Measurements from ENCODE around the gene HSP90AB1. TPM values are rescaled to one million over a fixed set of nuclear protein-coding genes. Genes with fewer than 3 reads are reported as not detected.
A peak's percentile ranks its signal among the peaks of the same experiment; 100 is the strongest.

The HSP90AB1 gene
- total RNA-seq, 1 donor from 2014 or later: 463 TPM

DNA sequence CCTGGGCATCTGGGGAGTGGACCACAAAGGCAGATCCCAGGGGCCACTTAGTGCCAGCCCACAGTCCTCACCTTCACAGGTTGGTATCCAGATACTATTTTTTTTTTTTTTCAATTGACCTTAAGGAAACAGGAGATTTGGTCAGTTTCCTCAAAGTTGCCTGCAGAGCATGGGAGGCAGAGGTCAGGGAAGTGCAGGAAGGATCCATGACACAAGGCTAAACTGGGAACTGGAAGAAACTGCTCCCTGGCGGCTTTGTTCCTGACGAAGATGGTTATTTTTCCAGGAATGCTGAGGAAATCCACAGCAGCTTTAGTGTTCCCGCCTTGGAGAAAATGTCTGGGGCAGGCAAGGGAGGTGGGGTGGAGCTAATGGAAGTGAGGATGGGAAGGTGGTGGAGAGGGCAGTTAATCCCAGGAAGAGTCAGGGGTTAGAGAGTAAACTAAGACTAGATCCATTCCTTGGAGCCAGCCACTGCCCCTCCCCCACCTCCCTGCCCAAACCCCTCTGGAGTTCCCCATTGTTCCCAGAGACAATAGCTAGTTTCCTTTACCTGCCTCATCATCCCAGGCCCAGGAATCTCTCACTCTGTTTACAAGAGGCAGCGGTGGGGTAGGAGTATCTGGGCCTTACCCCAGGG lies 44.4 kb upstream of the HSP90AB1 start:
- Histone ChIP-seq H3K4me1 (peaks cover 27% of the 10 kb centered on the region), H3K4me3 (no peak overlapping the region), H3K27me3 (no peaks in the 10 kb centered on the region), H3K36me3 (no peaks in the 10 kb centered on the region), H3K27ac (peak overlapping the region; percentile 77), H3K9me3 (no peaks in the 10 kb centered on the region)
- no peak for DNase-seq (ENCODE audit: extremely low spot score in 2 of 2)
- intact Hi-C loops (cut with DNase I): no loop called here
- TF ChIP-seq POLR2AphosphoS5 (IDR thresholded peaks at IDR 0.05; ENCODE audit: insufficient read depth in 1 of 2, low read depth in 1 of 2) (no peak), POLR2A (IDR thresholded peaks at IDR 0.05) (no peak)
- TF ChIP-seq, protein P1, sequence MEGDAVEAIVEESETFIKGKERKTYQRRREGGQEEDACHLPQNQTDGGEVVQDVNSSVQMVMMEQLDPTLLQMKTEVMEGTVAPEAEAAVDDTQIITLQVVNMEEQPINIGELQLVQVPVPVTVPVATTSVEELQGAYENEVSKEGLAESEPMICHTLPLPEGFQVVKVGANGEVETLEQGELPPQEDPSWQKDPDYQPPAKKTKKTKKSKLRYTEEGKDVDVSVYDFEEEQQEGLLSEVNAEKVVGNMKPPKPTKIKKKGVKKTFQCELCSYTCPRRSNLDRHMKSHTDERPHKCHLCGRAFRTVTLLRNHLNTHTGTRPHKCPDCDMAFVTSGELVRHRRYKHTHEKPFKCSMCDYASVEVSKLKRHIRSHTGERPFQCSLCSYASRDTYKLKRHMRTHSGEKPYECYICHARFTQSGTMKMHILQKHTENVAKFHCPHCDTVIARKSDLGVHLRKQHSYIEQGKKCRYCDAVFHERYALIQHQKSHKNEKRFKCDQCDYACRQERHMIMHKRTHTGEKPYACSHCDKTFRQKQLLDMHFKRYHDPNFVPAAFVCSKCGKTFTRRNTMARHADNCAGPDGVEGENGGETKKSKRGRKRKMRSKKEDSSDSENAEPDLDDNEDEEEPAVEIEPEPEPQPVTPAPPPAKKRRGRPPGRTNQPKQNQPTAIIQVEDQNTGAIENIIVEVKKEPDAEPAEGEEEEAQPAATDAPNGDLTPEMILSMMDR (IDR thresholded peaks at IDR 0.05): no peak

- Histone ChIP-seq H3K4me1 (peaks cover 27% of the 10 kb centered on the region), H3K4me3 (no peak overlapping the region), H3K9me3 (no peaks in the 10 kb centered on the region), H3K27me3 (no peaks in the 10 kb centered on the region), H3K36me3 (no peaks in the 10 kb centered on the region), H3K27ac (peak overlapping the region; percentile 77)
- TF ChIP-seq POLR2AphosphoS5 (IDR thresholded peaks at IDR 0.05; ENCODE audit: insufficient read depth in 1 of 2, low read depth in 1 of 2): no peak
- TF ChIP-seq, protein P1 (IDR thresholded peaks at IDR 0.05): no peak
- TF ChIP-seq POLR2A (IDR thresholded peaks at IDR 0.05): no peak
- intact Hi-C loops (cut with DNase I): no loop called here
- DNase-seq (ENCODE audit: extremely low spot score in 2 of 2): no peak
These were observed 43.7 kb upstream of the HSP90AB1 start for GRCh38 chr6:44202972-44203750.

- intact Hi-C loops (cut with DNase I): no loop called here
- no peak for DNase-seq (ENCODE audit: extremely low spot score in 2 of 2)
These were observed 42.9 kb upstream of the HSP90AB1 start for GRCh38 chr6:44203955-44204354.

DNA sequence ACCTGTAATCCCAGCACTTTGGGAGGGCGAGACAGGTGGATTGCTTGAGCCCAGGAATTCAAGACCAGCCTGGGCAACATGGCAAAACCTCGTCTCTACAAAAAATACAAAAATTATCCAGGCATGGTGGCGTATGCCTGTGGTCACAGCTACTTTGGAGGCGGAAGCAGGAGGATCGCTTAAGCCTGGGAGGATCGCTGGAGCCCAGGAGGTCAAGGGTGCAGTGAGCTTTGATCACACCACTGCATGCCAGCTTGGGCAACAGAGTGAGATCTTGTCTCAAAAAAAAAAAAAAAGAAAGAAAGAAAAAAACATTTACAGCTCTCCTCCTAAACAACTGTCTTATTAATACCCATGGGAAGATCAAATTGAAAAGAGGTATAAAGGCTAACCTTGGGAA lies 38.9 kb upstream of the HSP90AB1 start:
- DNase-seq (ENCODE audit: extremely low spot score in 2 of 2): no peak
- Histone ChIP-seq H3K9me3 (no peaks in the 10 kb centered on the region), H3K4me3 (no peak overlapping the region), H3K36me3 (no peaks in the 10 kb centered on the region), H3K4me1 (peaks cover under 1% of the 10 kb centered on the region), H3K27me3 (no peaks in the 10 kb centered on the region), H3K27ac (no peak overlapping the region)
- no peak for TF ChIP-seq POLR2AphosphoS5 (IDR thresholded peaks at IDR 0.05; ENCODE audit: insufficient read depth in 1 of 2, low read depth in 1 of 2)
- TF ChIP-seq, protein P1 (IDR thresholded peaks at IDR 0.05): no peak
- intact Hi-C loops (cut with DNase I): no loop called here

More at GRCh38 chr6:44203955-44204354, 42.9 kb upstream of the HSP90AB1 start:
- TF ChIP-seq, protein P1 (IDR thresholded peaks at IDR 0.05): no peak
- TF ChIP-seq POLR2AphosphoS5 (IDR thresholded peaks at IDR 0.05; ENCODE audit: insufficient read depth in 1 of 2, low read depth in 1 of 2): peak in 1 of 2 donors; percentile 23
- Histone ChIP-seq H3K9me3 (no peaks in the 10 kb centered on the region), H3K27ac (no peak overlapping the region), H3K4me1 (peaks cover 27% of the 10 kb centered on the region), H3K27me3 (no peaks in the 10 kb centered on the region), H3K36me3 (no peaks in the 10 kb centered on the region), H3K4me3 (no peak overlapping the region)

DNA sequence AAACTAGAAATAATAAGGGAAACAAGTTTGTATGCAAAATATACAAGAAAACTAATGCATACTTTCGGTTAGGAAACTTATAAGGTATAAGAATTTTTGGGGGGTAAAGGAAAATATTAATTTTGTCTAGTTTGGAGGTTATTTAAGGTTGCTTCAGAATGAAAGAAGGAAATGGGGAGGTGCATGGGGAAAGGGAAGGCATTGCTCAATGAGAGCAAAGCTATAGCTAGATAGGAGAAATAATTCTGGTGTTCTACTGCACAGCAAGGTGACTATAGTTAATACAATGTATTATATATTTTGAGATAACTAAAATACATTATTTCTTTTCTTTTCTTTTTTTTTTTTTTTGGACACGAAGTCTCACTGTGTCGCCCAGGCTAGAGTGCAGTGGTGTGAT lies 35.6 kb upstream of the HSP90AB1 start:
- TF ChIP-seq, protein P1 (IDR thresholded peaks at IDR 0.05): no peak
- TF ChIP-seq POLR2AphosphoS5 (IDR thresholded peaks at IDR 0.05; ENCODE audit: insufficient read depth in 1 of 2, low read depth in 1 of 2) (no peak), POLR2A (IDR thresholded peaks at IDR 0.05) (no peak)
- Histone ChIP-seq H3K36me3 (no peaks in the 10 kb centered on the region), H3K4me1 (no peaks in the 10 kb centered on the region), H3K4me3 (no peak overlapping the region), H3K27me3 (no peaks in the 10 kb centered on the region), H3K27ac (no peak overlapping the region), H3K9me3 (no peaks in the 10 kb centered on the region)
- intact Hi-C loops (cut with DNase I): no loop called here
- no peak for DNase-seq (ENCODE audit: extremely low spot score in 2 of 2)
